Mesothelial cell of epicardium (in vitro differentiated cells): ENCODE measurements around the gene MNT. TPM values are rescaled to one million over a fixed set of nuclear protein-coding genes. Genes with fewer than 3 reads are reported as not detected.

Experiments used
- DNase-seq, 2 experiments: peaks; one replicate each; pipeline ENCODE4 v3.0.0; 2021; ENCODE audit warnings: low spot score in 2 of 2; ENCODE audit not compliant: unreplicated experiment in 2 of 2
- H3K27ac Mint-ChIP-seq: 2 replicates; pipeline ENCODE4 v1.8.0; 2021; ENCODE audit warnings: mixed read lengths
- H3K27me3 Mint-ChIP-seq: 2 replicates; pipeline ENCODE4 v1.8.0; 2021; ENCODE audit warnings: low read depth, mixed read lengths
- H3K36me3 Mint-ChIP-seq: 2 replicates; pipeline ENCODE4 v1.8.0; 2021; ENCODE audit warnings: mixed read lengths
- H3K4me1 Mint-ChIP-seq: 2 replicates; pipeline ENCODE4 v1.8.0; 2021; ENCODE audit warnings: mixed read lengths
- H3K4me3 Mint-ChIP-seq: 2 replicates; pipeline ENCODE4 v1.8.0; 2021; ENCODE audit warnings: mild to moderate bottlenecking, moderate library complexity, mixed read lengths
- H3K9me3 Mint-ChIP-seq: 2 replicates; pipeline ENCODE4 v1.8.0; 2021; ENCODE audit warnings: mixed read lengths
- total RNA-seq: library from RNA; stranded (reverse); gene quantifications from 3 replicates; pipeline ENCODE4 v1.2.1, GENCODE V29; 2021
- TF ChIP-seq, protein P1 (sequence below): fragments of 200-600 bp; sonication (generic); IDR thresholded peaks from one replicate; pipeline ENCODE4 v1.5.0; 2021; ENCODE audit warnings: antibody characterized with exemption; ENCODE audit not compliant: unreplicated experiment

MNT gene
- total RNA-seq, 1 donor from 2014 or later, result 49.1 TPM

DNA sequence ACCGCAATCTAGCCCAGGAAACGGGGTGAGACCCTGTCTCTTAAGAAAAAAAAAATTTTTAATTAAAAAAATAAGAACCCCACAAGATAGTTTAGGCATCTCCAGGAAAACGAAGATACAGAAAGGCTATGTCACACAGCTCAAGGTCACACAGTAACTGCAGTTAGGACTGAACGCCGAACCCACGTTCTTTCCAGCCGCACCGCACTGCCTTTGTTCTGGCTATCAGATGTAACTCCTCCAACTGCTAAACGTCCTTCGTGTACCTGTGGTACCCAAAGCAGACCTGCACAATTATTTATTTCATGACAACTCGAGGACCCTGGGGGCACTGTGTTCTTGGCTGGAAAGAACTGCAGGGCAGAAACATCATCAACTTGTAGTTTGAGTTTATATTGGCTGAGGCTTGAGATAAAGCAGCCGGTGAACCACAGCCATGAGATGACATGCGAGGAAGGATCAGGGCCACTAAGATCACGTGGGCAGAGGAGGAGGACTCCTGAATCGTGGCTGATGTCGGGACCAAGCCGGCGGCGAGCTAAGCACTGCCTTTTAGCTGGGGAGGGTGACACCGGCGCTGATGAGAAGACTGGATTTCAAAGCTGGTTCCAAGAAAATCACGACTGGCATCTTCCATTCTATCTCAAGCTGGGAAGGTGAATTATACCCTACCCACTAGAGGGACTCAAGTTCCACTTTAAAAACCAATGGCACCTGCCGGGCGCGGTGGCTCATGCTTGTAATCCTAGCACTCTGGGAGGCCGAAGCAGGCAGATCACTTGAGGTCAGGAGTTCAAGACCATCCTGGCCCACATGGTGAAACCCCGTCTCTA lies 20.7 kb upstream of the MNT start:
- no peaks in the 10 kb centered on the region for H3K27me3 Mint-ChIP-seq
- H3K36me3 Mint-ChIP-seq, result peaks cover 19% of the 10 kb centered on the region
- H3K9me3 Mint-ChIP-seq, result no peaks in the 10 kb centered on the region
- TF ChIP-seq, protein P1, sequence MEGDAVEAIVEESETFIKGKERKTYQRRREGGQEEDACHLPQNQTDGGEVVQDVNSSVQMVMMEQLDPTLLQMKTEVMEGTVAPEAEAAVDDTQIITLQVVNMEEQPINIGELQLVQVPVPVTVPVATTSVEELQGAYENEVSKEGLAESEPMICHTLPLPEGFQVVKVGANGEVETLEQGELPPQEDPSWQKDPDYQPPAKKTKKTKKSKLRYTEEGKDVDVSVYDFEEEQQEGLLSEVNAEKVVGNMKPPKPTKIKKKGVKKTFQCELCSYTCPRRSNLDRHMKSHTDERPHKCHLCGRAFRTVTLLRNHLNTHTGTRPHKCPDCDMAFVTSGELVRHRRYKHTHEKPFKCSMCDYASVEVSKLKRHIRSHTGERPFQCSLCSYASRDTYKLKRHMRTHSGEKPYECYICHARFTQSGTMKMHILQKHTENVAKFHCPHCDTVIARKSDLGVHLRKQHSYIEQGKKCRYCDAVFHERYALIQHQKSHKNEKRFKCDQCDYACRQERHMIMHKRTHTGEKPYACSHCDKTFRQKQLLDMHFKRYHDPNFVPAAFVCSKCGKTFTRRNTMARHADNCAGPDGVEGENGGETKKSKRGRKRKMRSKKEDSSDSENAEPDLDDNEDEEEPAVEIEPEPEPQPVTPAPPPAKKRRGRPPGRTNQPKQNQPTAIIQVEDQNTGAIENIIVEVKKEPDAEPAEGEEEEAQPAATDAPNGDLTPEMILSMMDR, result no peak
- no peak for DNase-seq
- no peak overlapping the region for H3K27ac Mint-ChIP-seq
- H3K4me1 Mint-ChIP-seq, result peaks cover 3% of the 10 kb centered on the region
- no peak overlapping the region for H3K4me3 Mint-ChIP-seq

DNA sequence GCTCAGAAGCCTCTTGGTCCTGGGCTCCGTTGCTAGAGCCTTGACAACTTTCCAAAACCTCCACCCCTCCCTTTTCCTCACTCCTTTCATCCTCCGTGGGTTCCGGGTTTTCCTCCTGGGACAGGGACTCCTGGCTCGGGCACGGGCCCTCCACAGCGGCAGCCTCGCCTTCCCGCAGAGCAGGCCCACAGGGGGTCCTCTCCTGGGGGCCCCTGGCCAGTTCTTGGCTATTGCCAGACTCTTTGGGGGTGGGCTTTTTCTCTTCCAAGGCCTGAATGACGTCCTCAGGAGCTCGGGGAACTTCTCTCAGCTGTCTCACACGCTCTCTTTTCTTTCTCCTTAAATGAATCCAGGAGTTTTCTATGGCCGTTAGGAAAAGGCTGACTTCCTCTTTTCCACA lies 19.3 kb upstream of the MNT start:
- peaks cover 10% of the 10 kb centered on the region for H3K36me3 Mint-ChIP-seq

DNA sequence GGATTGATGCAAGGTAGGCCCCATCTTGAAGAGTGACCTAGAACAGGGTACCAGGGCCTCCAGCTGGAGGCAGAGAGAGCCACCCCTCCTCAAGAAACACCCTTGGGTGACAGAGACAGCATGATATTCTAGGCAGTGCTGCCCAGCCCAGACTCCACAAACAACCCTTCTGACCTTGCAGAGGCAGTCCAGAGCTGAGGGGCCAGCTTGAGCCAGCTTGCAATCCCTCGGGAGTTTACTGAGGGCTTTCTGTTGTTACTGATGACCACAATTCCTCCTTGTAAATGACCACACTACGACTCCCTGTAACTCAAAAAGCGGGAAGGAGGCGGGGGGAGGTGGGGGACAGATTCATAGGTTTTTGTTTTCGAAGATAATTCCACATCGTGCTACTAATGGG lies 18.6 kb upstream of the MNT start:
- peaks cover 7% of the 10 kb centered on the region for H3K36me3 Mint-ChIP-seq
- H3K9me3 Mint-ChIP-seq, result no peaks in the 10 kb centered on the region
- no peaks in the 10 kb centered on the region for H3K27me3 Mint-ChIP-seq
- TF ChIP-seq, protein P1, result no peak
- H3K4me1 Mint-ChIP-seq, result peaks cover 3% of the 10 kb centered on the region
- H3K27ac Mint-ChIP-seq, result no peak overlapping the region
- H3K4me3 Mint-ChIP-seq, result no peak overlapping the region
- DNase-seq, result no peak

More for the DNA sequence above, 19.3 kb upstream of the MNT start:
- H3K4me3 Mint-ChIP-seq, result no peak overlapping the region
- H3K27me3 Mint-ChIP-seq, result no peaks in the 10 kb centered on the region
- H3K9me3 Mint-ChIP-seq, result no peaks in the 10 kb centered on the region
- H3K4me1 Mint-ChIP-seq, result peaks cover 3% of the 10 kb centered on the region
- no peak overlapping the region for H3K27ac Mint-ChIP-seq
- TF ChIP-seq, protein P1, result no peak
- DNase-seq, result no peak

DNA sequence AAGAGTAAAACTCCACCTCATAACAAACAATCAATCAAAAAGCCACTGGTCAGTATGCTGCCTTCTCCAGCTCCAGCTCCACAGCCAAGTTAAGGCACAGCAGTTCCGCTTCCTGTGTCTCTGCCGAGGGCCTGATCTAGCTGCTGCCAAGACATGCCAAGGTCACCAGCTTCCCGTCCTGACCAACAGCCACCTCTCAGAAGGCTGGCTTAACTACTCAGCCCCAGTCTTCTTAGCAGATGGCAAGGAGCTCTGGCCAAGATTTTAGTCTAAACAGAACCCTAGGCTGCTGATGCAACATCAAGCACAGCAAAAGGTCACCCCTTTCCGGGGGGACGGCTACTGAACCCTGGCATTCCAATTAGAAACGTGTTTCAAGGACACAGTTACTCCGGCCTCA lies 17.7 kb upstream of the MNT start:
- Mint-ChIP-seq H3K4me1 (peaks cover 3% of the 10 kb centered on the region), H3K36me3 (peaks cover 11% of the 10 kb centered on the region), H3K4me3 (no peak overlapping the region), H3K27ac (no peak overlapping the region), H3K9me3 (no peaks in the 10 kb centered on the region), H3K27me3 (no peaks in the 10 kb centered on the region)
- DNase-seq, result no peak
- TF ChIP-seq, protein P1, result no peak

DNA sequence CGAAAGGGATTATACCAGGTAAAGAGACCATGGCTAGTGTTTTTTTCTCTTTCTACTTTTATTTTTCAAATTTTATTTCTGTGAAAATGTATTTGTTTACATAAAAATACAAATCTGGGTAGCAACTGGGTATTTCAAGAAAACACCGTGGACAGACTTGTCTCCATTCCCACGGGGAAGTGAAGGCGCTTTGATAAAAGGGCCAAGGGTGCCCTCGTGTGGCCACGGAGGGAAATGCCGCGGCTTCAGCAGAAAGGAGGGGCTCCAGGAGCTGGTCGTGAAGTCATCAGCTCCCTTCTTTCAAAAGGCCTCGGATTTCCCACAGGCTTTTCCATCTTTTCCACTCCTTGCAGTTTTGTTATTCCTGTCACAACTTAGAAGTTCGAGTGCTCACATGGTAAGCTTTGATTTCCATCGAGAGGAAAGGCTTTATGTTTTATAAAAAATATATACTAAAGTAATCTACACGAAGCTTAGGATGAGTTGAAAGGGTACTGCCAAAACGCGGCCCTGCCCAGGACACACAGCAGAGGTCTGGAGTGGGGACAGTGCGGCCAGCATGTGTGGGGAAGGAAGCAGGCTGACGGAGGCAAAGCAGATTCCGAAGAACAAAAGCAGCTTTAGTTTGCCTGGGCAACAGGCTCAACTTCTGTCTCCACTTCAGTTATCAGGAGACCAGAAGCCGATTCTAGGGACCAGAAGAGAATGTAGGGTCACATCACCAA lies 15.3 kb upstream of the MNT start:
- H3K4me3 Mint-ChIP-seq, result no peak overlapping the region
- peak; percentile 73 to 98 for DNase-seq
- peaks cover 11% of the 10 kb centered on the region for H3K36me3 Mint-ChIP-seq
- TF ChIP-seq, protein P1, result peak; percentile 93
- no peaks in the 10 kb centered on the region for H3K27me3 Mint-ChIP-seq
- H3K4me1 Mint-ChIP-seq, result no peaks in the 10 kb centered on the region
- no peaks in the 10 kb centered on the region for H3K9me3 Mint-ChIP-seq
- H3K27ac Mint-ChIP-seq, result peak overlapping the region; percentile 61
